Hematopoietic multipotent progenitor cell treated with erythropoietin and hydrocortisone succinate and interleukin-3 and kit ligand, for 4 days (in vitro differentiated cells): ENCODE results near the gene SORBS2.
"Not testable (repeated sequence)": the region's sequence is repeated elsewhere in the genome, so short reads cannot be mapped to it uniquely, and the experiment has no call there.

Experiments
- DNase-seq: peaks from one replicate; pipeline ENCODE4 v3.0.0-alpha.2; 2015

The SORBS2 gene

GRCh38 chr4:185811509-185812364 lies at the start of gene SORBS2:
Gene SORBS2 (minus strand): TSS chr4:185812194. CDS start chr4:185690571, 121,623 bp downstream.
- DNase-seq: peak; percentile 3

- peak; percentile 71 for DNase-seq
These were observed 47.1 kb upstream of the SORBS2 start for GRCh38 chr4:185859111-185859510.

- DNase-seq: not testable (repeated sequence)
These were observed 45.6 kb upstream of the SORBS2 start for GRCh38 chr4:185857561-185857960.

GRCh38 chr4:185853841-185854240 lies 41.8 kb upstream of the SORBS2 start:
- DNase-seq: no peak

- peak; percentile 51 for DNase-seq
These were observed 41.0 kb upstream of the SORBS2 start for GRCh38 chr4:185852961-185853360.

- DNase-seq: peak; percentile 4
These were observed 37.9 kb upstream of the SORBS2 start for GRCh38 chr4:185849664-185850550.

GRCh38 chr4:185847352-185848097 lies 35.5 kb upstream of the SORBS2 start:
- DNase-seq: no peak

GRCh38 chr4:185846505-185847150 lies 34.6 kb upstream of the SORBS2 start:
- DNase-seq: no peak

- no peak for DNase-seq
These were observed 34.0 kb upstream of the SORBS2 start for GRCh38 chr4:185845966-185846365.

GRCh38 chr4:185841451-185841850 lies 29.5 kb upstream of the SORBS2 start:
- no peak for DNase-seq

GRCh38 chr4:185840953-185841352 lies 29.0 kb upstream of the SORBS2 start:
- DNase-seq: no peak

- no peak for DNase-seq
These were observed 28.2 kb upstream of the SORBS2 start for GRCh38 chr4:185840201-185840600.

GRCh38 chr4:185839770-185840169 lies 27.8 kb upstream of the SORBS2 start:
- DNase-seq: no peak

GRCh38 chr4:185839194-185839712 lies 27.3 kb upstream of the SORBS2 start:
- DNase-seq: no peak

GRCh38 chr4:185838514-185839193 lies 26.7 kb upstream of the SORBS2 start:
- DNase-seq: no peak

- DNase-seq: no peak
These were observed 26.1 kb upstream of the SORBS2 start for GRCh38 chr4:185838104-185838452.

GRCh38 chr4:185837415-185838103 lies 25.6 kb upstream of the SORBS2 start:
- no peak for DNase-seq

GRCh38 chr4:185836241-185837084 lies 24.5 kb upstream of the SORBS2 start:
- DNase-seq: no peak

- DNase-seq: no peak
These were observed 23.8 kb upstream of the SORBS2 start for GRCh38 chr4:185835814-185836213.

- DNase-seq: no peak
These were observed 23.3 kb upstream of the SORBS2 start for GRCh38 chr4:185835336-185835735.
